H9 (cell line): ENCODE data around the gene NCS1. TPM values are rescaled to one million over a fixed set of nuclear protein-coding genes. Genes with fewer than 3 reads are reported as not detected.

ENCODE experiments used
- DNase-seq: peaks from one replicate; pipeline ENCODE4 v3.0.0-alpha.2; 2017
- H2AFZ ChIP-seq: one replicate; pipeline ENCODE4 v1.6.1; 2013; ENCODE audit warnings: mild to moderate bottlenecking, low read length, control low read depth, moderate library complexity
- H2AK5ac ChIP-seq: 2 replicates; pipeline ENCODE4 v1.6.1; 2013; ENCODE audit warnings: low read length, control low read depth, mixed read lengths; ENCODE audit not compliant: insufficient read length
- H2BK120ac ChIP-seq: one replicate; pipeline ENCODE4 v1.6.1; 2013; ENCODE audit warnings: low read depth, mild to moderate bottlenecking, low read length, control low read depth, inconsistent platforms; ENCODE audit not compliant: poor library complexity, severe bottlenecking
- H2BK12ac ChIP-seq: 2 replicates; pipeline ENCODE4 v1.6.1; 2013; ENCODE audit warnings: low read length, control low read depth, mixed read lengths, low read depth; ENCODE audit not compliant: insufficient read length
- H2BK15ac ChIP-seq: 2 replicates; pipeline ENCODE4 v1.6.1; 2013; ENCODE audit warnings: low read depth, low read length, control low read depth
- H2BK20ac ChIP-seq: one replicate; pipeline ENCODE4 v1.6.1; 2013; ENCODE audit warnings: low read depth, mild to moderate bottlenecking, low read length, control low read depth, inconsistent platforms; ENCODE audit not compliant: poor library complexity, severe bottlenecking
- H2BK5ac ChIP-seq: 2 replicates; pipeline ENCODE4 v1.6.1; 2013; ENCODE audit warnings: low read length, control low read depth, mixed read lengths; ENCODE audit not compliant: insufficient read length
- H3K14ac ChIP-seq: 2 replicates; pipeline ENCODE4 v1.6.1; 2013; ENCODE audit warnings: low read length, control low read depth; ENCODE audit not compliant: insufficient read depth
- H3K18ac ChIP-seq: 2 replicates; pipeline ENCODE4 v1.6.1; 2013; ENCODE audit warnings: low read depth, mild to moderate bottlenecking, mixed read lengths, low read length, control low read depth; ENCODE audit not compliant: insufficient read length
- H3K23ac ChIP-seq: 2 replicates; pipeline ENCODE4 v1.6.1; 2013; ENCODE audit warnings: low read length, control low read depth, mixed read lengths, low read depth; ENCODE audit not compliant: insufficient read length
- H3K23me2 ChIP-seq: 2 replicates; pipeline ENCODE4 v1.6.1; 2013; ENCODE audit warnings: low read depth, mild to moderate bottlenecking, mixed read lengths, low read length, control low read depth; ENCODE audit not compliant: insufficient read length, poor library complexity, severe bottlenecking
- H3K27ac ChIP-seq: 2 replicates; pipeline ENCODE4 v1.5.1; 2013; ENCODE audit warnings: low read length, control low read depth, mixed read lengths, low read depth; ENCODE audit not compliant: insufficient read length
- H3K27me3 ChIP-seq: 2 replicates; pipeline ENCODE4 v1.6.1; 2013; ENCODE audit warnings: low read length, control low read depth, inconsistent platforms; ENCODE audit not compliant: insufficient read depth
- H3K4ac ChIP-seq: 2 replicates; pipeline ENCODE4 v1.6.1; 2013; ENCODE audit warnings: low read depth, mild to moderate bottlenecking, control low read depth, inconsistent platforms, low read length, moderate library complexity
- H3K4me1 ChIP-seq: 2 replicates; pipeline ENCODE4 v1.6.1; 2013; ENCODE audit warnings: low read length, control low read depth, inconsistent platforms; ENCODE audit not compliant: insufficient read depth
- H3K4me2 ChIP-seq: 2 replicates; pipeline ENCODE4 v1.6.1; 2013; ENCODE audit warnings: low read length, control low read depth, mixed read lengths; ENCODE audit not compliant: insufficient read length, insufficient read depth
- H3K56ac ChIP-seq: 2 replicates; pipeline ENCODE4 v1.6.1; 2013; ENCODE audit warnings: low read depth, mild to moderate bottlenecking, mixed read lengths, low read length, control low read depth; ENCODE audit not compliant: insufficient read length
- H3K79me1 ChIP-seq: 2 replicates; pipeline ENCODE4 v1.6.1; 2013; ENCODE audit warnings: low read depth, mild to moderate bottlenecking, moderate library complexity, low read length, control low read depth, inconsistent platforms; ENCODE audit not compliant: insufficient read depth, poor library complexity, severe bottlenecking
- H3K79me2 ChIP-seq: 2 replicates; pipeline ENCODE4 v1.6.1; 2013; ENCODE audit warnings: low read length, control low read depth, inconsistent platforms; ENCODE audit not compliant: insufficient read depth
- H3K9ac ChIP-seq: 2 replicates; pipeline ENCODE4 v1.6.1; 2013; ENCODE audit warnings: low read length, control low read depth, mixed read lengths; ENCODE audit not compliant: insufficient read length; ENCODE audit errors: extremely low read depth
- H3K9me3 ChIP-seq: one replicate; pipeline ENCODE4 v1.6.1; 2013; ENCODE audit warnings: low read depth, low read length, inconsistent platforms; ENCODE audit not compliant: control insufficient read depth
- H3T11ph ChIP-seq: one replicate; pipeline ENCODE4 v1.6.1; 2013; ENCODE audit warnings: mild to moderate bottlenecking, low read length, control low read depth, inconsistent platforms
- H4K20me1 ChIP-seq: one replicate; pipeline ENCODE4 v1.6.1; 2013; ENCODE audit not compliant: control insufficient read depth, insufficient read length, insufficient read depth
- H4K5ac ChIP-seq: 2 replicates; pipeline ENCODE4 v1.6.1; 2013; ENCODE audit warnings: low read depth, mild to moderate bottlenecking, mixed read lengths, low read length, control low read depth; ENCODE audit not compliant: insufficient read length
- H4K8ac ChIP-seq: replicated peaks from 2 replicates; pipeline ENCODE4 v1.6.1; 2013; ENCODE audit warnings: low read length, control low read depth, mixed read lengths, low read depth; ENCODE audit not compliant: insufficient read length
- H4K91ac ChIP-seq: 2 replicates; pipeline ENCODE4 v1.6.1; 2013; ENCODE audit warnings: low read depth, mild to moderate bottlenecking, moderate library complexity, mixed read lengths, low read length, control low read depth; ENCODE audit not compliant: insufficient read length
- H3K27ac Mint-ChIP-seq, 3 experiments: 2 replicates in 2 of 3; 3 replicates in 1 of 3; pipeline ENCODE4 v1.8.0; 2020 to 2021; ENCODE audit warnings: mixed read lengths in 3 of 3, mild to moderate bottlenecking in 1 of 3, moderate library complexity in 1 of 3
- H3K27me3 Mint-ChIP-seq: 2 replicates; pipeline ENCODE4 v1.8.0; 2021; ENCODE audit warnings: low read depth, mild to moderate bottlenecking, moderate library complexity, mixed read lengths
- H3K36me3 Mint-ChIP-seq, 3 experiments: 2 replicates in 2 of 3; 3 replicates in 1 of 3; pipeline ENCODE4 v1.8.0; 2020 to 2021; ENCODE audit warnings: low read depth in 3 of 3, mixed read lengths in 3 of 3; ENCODE audit not compliant: insufficient read depth in 1 of 3
- H3K4me1 Mint-ChIP-seq, 2 experiments: 2 replicates each; pipeline ENCODE4 v1.8.0; 2020; ENCODE audit warnings: mixed read lengths in 2 of 2
- H3K4me3 Mint-ChIP-seq, 2 experiments: 2 replicates in 1 of 2; 3 replicates in 1 of 2; pipeline ENCODE4 v1.8.0; 2020 to 2021; ENCODE audit warnings: mild to moderate bottlenecking in 2 of 2, mixed read lengths in 2 of 2, moderate library complexity in 1 of 2
- H3K9me3 Mint-ChIP-seq, 2 experiments: 2 replicates in 1 of 2; 3 replicates in 1 of 2; pipeline ENCODE4 v1.8.0; 2020; ENCODE audit warnings: mild to moderate bottlenecking in 2 of 2, mixed read lengths in 2 of 2, moderate library complexity in 1 of 2
- WGBS: extraction: QIAGEN DNeasy Blood & Tissue Kit; methylation state at CpG from one replicate; pipeline ENCODE4 v1.1.7; 2013; ENCODE audit warnings: missing lambda C conversion rate, low lambda C conversion rate, mixed read lengths; ENCODE audit not compliant: insufficient read length; ENCODE audit errors: extremely low coverage; 5-methylcytosine and 5-hydroxymethylcytosine counted together
- total RNA-seq: library from RNA; stranded (reverse); gene quantifications from 2 replicates; pipeline ENCODE4 v1.2.1, GENCODE V29; 2021
- TF ChIP-seq, protein P1 (sequence below): fragments of 200-600 bp; sonication (generic); conservative IDR thresholded peaks from 3 replicates; pipeline ENCODE4 v1.8.0; 2021; ENCODE audit warnings: antibody characterized with exemption, mild to moderate bottlenecking

Gene NCS1
- total RNA-seq, 1 experiment from 2014 or later = 38.1 TPM

DNA sequence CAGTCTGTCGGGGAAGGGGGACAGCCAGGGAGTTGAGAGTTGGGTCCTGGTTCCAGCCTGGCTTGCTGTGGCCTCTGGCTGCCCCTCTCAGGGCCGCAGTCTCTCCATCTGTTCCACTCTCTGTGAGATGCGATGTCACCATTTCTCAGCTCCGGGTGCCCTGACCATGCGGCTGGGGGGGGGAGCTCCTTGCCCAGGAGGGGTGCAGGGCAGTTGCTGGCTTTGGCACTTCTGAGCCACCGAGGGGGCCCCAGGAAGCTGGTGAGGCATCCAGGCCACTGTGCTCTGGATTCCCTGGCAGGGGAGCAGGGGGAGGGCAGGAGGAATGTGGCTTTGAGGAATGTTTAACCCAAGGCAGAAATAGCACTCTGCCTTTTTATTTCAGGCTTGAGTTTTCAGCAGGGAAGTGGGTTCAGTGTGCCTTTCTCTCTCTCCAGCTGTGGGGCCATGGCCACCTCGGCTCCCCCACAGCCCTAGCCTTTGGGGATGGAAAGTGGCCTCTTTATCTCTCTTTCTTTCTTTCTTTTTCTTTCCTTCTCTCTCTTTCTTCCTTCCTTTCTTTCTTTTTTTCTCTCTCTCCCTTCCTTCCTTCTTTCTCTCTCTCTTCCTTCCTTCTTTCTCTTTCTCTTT, 11.0 kb downstream of the NCS1 start:
- DNase-seq = no peak
- no peak overlapping the region for H3K56ac ChIP-seq
- H3K4me2 ChIP-seq = no peak overlapping the region
- no peak overlapping the region for H2BK5ac ChIP-seq
- no peaks in the 10 kb centered on the region for H3K23me2 ChIP-seq
- no peaks in the 10 kb centered on the region for H3K9me3 Mint-ChIP-seq
- H4K20me1 ChIP-seq = no peaks in the 10 kb centered on the region
- H4K91ac ChIP-seq = no peak overlapping the region
- H3K9me3 ChIP-seq = no peaks in the 10 kb centered on the region
- no peak overlapping the region for H3K18ac ChIP-seq
- no peaks in the 10 kb centered on the region; the same call in 1 of the 2 replicates for H3K27me3 Mint-ChIP-seq
- no peak overlapping the region for H2BK20ac ChIP-seq
- H2AFZ ChIP-seq = no peak overlapping the region
- H3K36me3 Mint-ChIP-seq = no peaks in the 10 kb centered on the region
- H3K79me2 ChIP-seq = no peaks in the 10 kb centered on the region; the same call in 1 of the 2 replicates
- H3K4ac ChIP-seq = no peak overlapping the region
- H3K23ac ChIP-seq = no peak overlapping the region
- peak overlapping the region; percentile 39; the same call in 1 of the 2 replicates for H3K14ac ChIP-seq
- H3K79me1 ChIP-seq = no peaks in the 10 kb centered on the region
- H2BK15ac ChIP-seq = no peak overlapping the region
- H3T11ph ChIP-seq = no peak overlapping the region
- TF ChIP-seq, protein P1, sequence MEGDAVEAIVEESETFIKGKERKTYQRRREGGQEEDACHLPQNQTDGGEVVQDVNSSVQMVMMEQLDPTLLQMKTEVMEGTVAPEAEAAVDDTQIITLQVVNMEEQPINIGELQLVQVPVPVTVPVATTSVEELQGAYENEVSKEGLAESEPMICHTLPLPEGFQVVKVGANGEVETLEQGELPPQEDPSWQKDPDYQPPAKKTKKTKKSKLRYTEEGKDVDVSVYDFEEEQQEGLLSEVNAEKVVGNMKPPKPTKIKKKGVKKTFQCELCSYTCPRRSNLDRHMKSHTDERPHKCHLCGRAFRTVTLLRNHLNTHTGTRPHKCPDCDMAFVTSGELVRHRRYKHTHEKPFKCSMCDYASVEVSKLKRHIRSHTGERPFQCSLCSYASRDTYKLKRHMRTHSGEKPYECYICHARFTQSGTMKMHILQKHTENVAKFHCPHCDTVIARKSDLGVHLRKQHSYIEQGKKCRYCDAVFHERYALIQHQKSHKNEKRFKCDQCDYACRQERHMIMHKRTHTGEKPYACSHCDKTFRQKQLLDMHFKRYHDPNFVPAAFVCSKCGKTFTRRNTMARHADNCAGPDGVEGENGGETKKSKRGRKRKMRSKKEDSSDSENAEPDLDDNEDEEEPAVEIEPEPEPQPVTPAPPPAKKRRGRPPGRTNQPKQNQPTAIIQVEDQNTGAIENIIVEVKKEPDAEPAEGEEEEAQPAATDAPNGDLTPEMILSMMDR = no peak
- no peaks in the 10 kb centered on the region for H3K27me3 ChIP-seq
- no peak overlapping the region for H2BK12ac ChIP-seq
- no peak overlapping the region for H2AK5ac ChIP-seq
- no CpG with 5 or more reads among the region's 7 CpGs for WGBS
- H3K4me3 Mint-ChIP-seq = no peak overlapping the region
- peaks cover 34 to 51% of the 10 kb centered on the region in 2 experiments for H3K4me1 Mint-ChIP-seq
- no peak overlapping the region for H4K5ac ChIP-seq
- H4K8ac ChIP-seq = no peak overlapping the region
- no peak overlapping the region for H3K9ac ChIP-seq
- no peak overlapping the region for H2BK120ac ChIP-seq
- H3K27ac Mint-ChIP-seq = peak overlapping the region; percentile 45 to 94 (median 87); a peak in 5 of 7 replicates
- peaks cover 3% of the 10 kb centered on the region; the same call in 1 of the 2 replicates for H3K4me1 ChIP-seq
- no peak overlapping the region for H3K27ac ChIP-seq
